Astrocyte of the spinal cord (primary cell): ENCODE measurements around the gene OXER1.

Experiments used
- DNase-seq: peaks from one replicate; pipeline ENCODE4 v3.0.0; 2011; ENCODE audit warnings: low read depth, low spot score
- H3K4me3 ChIP-seq: 2 replicates; pipeline ENCODE4 v1.5.1; 2011; ENCODE audit warnings: low read depth, mild to moderate bottlenecking, low read length, moderate library complexity
- CTCF ChIP-seq: IDR thresholded peaks from 2 replicates; pipeline ENCODE4 v1.5.1; 2012; ENCODE audit warnings: low read depth, mild to moderate bottlenecking, low read length, inconsistent platforms
- in situ Hi-C: cut with HindIII; loops from 2 replicates; pipeline ENCODE4 v1.10.0; 2017; ENCODE audit warnings: low sequenced_read_pairs

Gene OXER1

GRCh38 chr2:42764096-42764495, at the start of gene OXER1:
TSS of gene OXER1 (minus strand) at chr2:42764135. CDS start at chr2:42764062, 73 bp downstream.
- in situ Hi-C loops: no loop called here
- H3K4me3 ChIP-seq: no peak within 1 kb of the TSS
- no peak for DNase-seq
- no peak for TF ChIP-seq CTCF

GRCh38 chr2:42812899-42813479, 49.1 kb upstream of the OXER1 start:
- TF ChIP-seq CTCF: peak; percentile 60
- no peak overlapping the region for H3K4me3 ChIP-seq
- in situ Hi-C loops: no loop called here
- DNase-seq: peak; percentile 42

- in situ Hi-C loops: no loop called here
- peak overlapping the region; percentile 35 for H3K4me3 ChIP-seq
- TF ChIP-seq CTCF: no peak
- peak; percentile 50 for DNase-seq
Measured at GRCh38 chr2:42810971-42811811, 47.3 kb upstream of the OXER1 start.

- no peak for TF ChIP-seq CTCF
- in situ Hi-C loops: no loop called here
- peak overlapping the region; percentile 35 for H3K4me3 ChIP-seq
- peak; percentile 97 for DNase-seq
Measured at GRCh38 chr2:42810121-42810970, 46.4 kb upstream of the OXER1 start.

GRCh38 chr2:42809819-42810120, 45.8 kb upstream of the OXER1 start:
- peak; percentile 21 for TF ChIP-seq CTCF
- peak; percentile 81 for DNase-seq
- in situ Hi-C loops: no loop called here
- H3K4me3 ChIP-seq: peak overlapping the region; percentile 38

GRCh38 chr2:42809131-42809818, 45.3 kb upstream of the OXER1 start:
- no peak for TF ChIP-seq CTCF
- peak overlapping the region; percentile 38 for H3K4me3 ChIP-seq
- DNase-seq: no peak
- in situ Hi-C loops: no loop called here
